M059J (cell line): Measurements from ENCODE around the gene ATR. TPM values are rescaled to one million over a fixed set of nuclear protein-coding genes. Genes with fewer than 3 reads are reported as not detected.

Source experiments
- DNase-seq: peaks from one replicate; pipeline ENCODE4 v3.0.0-alpha.2; 2012; ENCODE audit warnings: low read depth
- total RNA-seq: library from RNA; depleted of rRNA; stranded (reverse); fragments of >200 nt; shearing (Covaris generic); gene quantifications from 2 replicates; pipeline ENCODE4 v1.2.3, GENCODE V29; 2014

ATR gene
- total RNA-seq, 1 experiment from 2014 or later: 38.4 TPM

GRCh38 chr3:142523921-142524566 is 54.5 kb downstream of the ATR start:
- DNase-seq: no peak

- no peak for DNase-seq
These were observed 69.5 kb downstream of the ATR start for GRCh38 chr3:142509079-142509478.

DNA sequence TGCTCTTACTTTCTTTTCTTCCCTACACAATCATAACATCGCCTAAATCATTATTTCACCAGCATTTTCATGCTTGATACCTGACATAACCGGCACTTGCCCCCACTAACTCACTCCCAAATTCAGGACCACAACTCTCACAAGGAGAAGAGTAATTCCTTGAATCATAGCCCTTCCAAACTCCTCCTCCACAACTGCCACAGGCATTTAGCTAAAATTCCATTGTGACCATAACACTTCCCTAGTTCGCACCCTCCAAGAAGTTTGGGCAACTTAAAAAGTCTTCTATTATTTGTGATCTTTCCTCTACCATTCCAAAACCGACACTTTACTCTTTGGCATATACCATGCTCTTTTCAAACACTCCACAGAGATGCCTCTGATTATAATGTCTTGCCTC is 71.3 kb downstream of the ATR start:
- no peak for DNase-seq

GRCh38 chr3:142502187-142502985 is 76.1 kb downstream of the ATR start:
- peak; percentile 48 for DNase-seq

- peak; percentile 94 for DNase-seq
These were observed 77.3 kb downstream of the ATR start for GRCh38 chr3:142501004-142501926.

GRCh38 chr3:142500211-142500610 is 78.3 kb downstream of the ATR start:
- DNase-seq: no peak

DNA sequence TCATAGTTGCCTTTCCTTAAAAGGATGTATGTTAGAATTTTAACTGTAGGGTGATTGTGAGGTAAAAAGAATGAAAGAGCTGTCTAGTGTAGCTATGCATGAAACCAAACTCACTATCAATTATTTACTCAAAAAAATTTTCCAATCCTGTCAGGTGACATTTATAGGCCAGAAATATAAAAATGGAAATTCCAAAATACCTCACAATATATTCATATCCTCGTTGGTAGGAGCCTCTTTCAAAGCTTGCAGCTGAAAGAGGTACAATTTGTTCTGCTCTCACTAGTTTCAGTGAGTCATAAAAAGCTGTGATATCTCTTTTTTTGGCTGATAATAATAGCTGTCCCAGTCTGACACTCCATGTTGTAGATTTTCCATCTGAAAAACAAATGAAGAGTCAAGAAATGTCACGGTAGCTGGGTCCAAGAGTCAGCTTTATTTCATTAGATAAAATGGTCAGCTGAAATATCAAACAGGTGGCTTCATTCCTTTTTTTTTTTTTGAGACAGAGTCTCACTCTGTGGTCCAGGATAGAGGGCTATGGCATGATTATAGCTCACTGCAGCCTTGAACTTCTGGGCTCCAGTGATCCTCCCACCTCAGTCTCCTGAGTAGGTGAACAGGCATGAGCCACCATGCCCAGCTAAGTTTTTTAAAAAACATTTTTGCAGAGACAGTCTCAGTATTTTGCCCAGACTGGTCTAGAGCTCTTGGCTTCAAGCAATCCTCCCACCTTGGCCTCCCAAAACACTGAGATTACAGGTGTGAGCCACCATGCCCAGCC is 79.9 kb downstream of the ATR start:
- no peak for DNase-seq

DNA sequence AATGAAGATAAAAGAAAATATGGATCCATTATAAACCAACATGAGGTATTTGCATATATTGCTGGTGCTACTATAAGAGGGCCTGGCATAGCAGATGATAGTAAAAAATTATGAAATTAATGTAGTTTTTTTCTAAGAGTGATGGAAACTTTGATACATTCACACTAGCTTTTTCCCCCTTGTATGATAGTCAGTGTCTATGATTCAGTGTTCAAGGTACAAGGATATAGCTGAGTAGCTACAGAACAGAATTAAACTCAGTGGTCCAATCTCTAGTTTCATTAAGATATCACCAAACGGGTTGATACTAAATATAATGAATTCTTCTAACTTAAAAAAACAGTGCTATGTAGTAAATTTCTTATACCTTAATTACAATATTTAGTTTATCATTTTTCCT is 80.8 kb downstream of the ATR start:
- no peak for DNase-seq

DNA sequence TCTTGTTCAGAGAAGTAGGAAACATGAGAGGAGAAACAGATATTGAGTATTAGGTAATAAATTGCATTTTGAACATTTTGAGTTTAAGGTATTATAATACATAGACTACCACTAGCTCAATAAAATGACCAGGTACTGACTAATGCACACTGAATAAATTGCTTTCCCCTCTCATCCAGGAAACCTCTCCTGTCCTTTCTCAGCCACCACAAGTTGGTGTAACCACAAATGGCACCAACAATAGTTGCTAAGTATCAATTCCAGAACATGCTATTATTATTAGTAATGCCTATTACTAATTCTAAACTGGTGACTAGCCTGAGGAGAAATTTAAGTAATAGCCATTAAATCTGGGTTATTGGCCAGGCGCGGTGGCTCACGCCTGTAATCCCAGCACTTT is 83.4 kb downstream of the ATR start:
- no peak for DNase-seq

- DNase-seq: no peak
These were observed 86.3 kb downstream of the ATR start for GRCh38 chr3:142492184-142492583.

GRCh38 chr3:142489572-142490323 is 88.8 kb downstream of the ATR start:
- peak; percentile 75 for DNase-seq

- DNase-seq: no peak
These were observed 93.6 kb downstream of the ATR start for GRCh38 chr3:142484912-142485435.

DNA sequence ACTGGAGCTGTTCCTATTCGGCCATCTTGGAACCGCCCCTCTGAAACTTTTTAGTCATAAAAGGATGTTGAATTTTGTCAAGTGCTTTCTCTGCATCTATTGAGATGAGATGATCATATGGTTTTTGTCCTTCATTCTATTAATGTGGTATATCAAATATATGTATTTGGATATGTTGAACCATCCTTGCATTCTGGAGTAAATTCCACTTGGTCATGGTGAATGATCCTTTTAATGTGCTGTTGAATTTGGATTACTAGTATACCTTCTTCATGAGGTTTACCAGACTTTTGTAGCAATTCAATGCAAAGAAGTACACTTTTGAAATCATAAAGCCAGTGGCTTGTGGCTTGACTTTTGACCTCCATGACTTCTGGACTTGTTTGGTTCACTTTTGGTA is 97.3 kb downstream of the ATR start:
- DNase-seq: no peak

- no peak for DNase-seq
These were observed 107.7 kb downstream of the ATR start for GRCh38 chr3:142470826-142471225.

- DNase-seq: no peak
These were observed 110.1 kb downstream of the ATR start for GRCh38 chr3:142468456-142468855.

DNA sequence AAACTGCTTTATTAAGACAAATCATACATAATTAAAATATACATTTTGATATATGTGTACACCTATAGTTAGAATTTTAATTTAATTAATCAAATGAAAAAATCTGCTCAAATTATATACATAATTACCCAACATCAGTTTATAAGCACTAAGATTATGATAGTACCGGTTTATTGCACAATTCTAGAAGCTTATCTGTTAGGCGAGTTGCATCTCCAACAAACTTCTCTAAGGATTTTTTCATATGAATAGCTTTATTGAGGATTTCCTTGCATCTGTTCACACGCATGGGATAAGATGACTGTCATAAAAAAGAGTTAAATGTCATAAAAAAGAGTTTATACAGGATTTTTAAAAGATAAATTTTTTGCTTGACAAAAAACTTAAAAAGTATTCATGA is 110.8 kb downstream of the ATR start:
- no peak for DNase-seq

DNA sequence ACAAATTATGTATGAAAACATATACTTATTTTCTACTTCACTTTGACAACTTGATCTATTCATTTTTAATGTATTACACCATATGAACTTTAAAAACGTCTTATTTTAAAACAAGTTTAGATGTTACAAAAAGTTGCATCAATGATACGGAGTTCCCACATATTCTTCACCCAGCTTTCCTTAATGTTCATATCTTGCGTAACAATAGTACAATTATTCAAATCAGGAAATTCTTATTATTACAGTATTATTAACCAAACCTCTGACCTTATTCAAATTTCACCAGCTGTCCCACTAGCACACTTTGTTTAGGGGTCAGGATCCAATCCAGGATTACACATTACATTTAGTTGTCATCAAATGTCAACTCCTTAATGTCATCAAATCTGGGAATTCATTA is 117.8 kb downstream of the ATR start:
- no peak for DNase-seq

DNA sequence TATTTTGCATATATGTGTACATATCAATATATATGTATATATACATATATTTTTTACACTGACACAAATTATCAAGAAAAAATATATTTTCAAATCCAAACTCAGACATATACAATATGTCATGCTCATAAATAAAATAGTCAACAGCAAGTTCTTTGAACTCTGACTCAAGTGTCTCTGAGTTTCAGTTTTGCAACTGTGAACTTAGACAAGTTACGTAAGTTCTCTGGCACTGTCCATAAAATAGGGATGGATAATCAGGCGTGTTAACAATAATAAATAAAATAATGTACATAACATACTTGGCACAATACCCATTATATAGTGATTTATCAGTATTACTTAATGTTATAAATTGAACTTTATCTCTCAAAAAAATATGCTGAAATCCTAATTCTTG is 118.6 kb downstream of the ATR start:
- no peak for DNase-seq

GRCh38 chr3:142459096-142459495 is 119.4 kb downstream of the ATR start:
- DNase-seq: no peak

- DNase-seq: no peak
These were observed 127.7 kb downstream of the ATR start for GRCh38 chr3:142450881-142451280.

DNA sequence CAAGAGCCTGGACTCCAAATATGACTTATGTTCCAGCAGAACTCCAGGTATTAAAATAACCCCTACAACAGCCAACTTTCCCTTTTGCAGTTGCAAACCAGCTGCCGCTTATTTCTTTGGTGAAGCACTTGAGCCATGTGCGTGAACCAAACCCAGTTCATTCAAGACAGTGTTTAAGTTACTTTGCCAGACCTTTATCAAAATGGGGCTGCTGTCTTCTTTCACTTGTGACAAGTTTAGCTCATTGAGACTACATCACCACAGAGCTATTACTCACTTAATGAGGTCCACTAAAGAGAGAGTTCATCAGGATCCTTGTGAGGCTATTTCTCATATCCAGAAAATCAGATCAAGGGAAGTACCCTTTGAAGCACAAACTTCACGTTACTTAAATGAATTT is 128.3 kb downstream of the ATR start:
- no peak for DNase-seq
